Stimulated activated naive CD4-positive, alpha-beta T cell treated with Interleukin-2 at 50 U/mL for 16 hours (primary cell): ENCODE measurements around the gene HOXD11.

Experiments
- DNase-seq: peaks from one replicate; lab custom pipeline; 2025; lab: John Stamatoyannopoulos, UW

Gene HOXD11

DNA sequence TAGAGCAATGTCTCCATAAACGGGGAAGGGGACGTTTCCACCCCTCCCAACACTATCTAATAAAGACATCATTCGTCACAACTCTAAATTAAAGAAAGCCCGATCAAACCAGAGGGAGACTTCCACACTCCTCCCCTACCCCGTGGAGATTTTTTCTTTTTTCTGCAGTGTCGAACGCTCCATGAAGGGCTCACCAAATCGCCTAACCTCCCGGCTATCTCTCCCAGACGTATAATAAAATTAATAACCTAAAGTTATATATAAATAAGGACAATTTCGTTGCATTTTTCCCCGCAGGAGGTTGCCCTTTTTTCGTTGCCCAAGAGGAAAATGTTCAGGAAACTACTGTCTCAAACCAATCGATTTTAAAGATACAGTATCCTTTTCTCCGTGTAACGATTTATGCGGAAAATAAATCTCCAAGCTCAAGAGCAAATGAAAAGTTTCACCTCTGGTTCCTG lies 25.7 kb upstream of the HOXD11 start:
- no peak for DNase-seq

- no peak for DNase-seq
Measured at GRCh38 chr2:176081837-176082524, 25.1 kb upstream of the HOXD11 start.

- DNase-seq, result no peak
Measured at GRCh38 chr2:176082525-176082823, 24.6 kb upstream of the HOXD11 start.

GRCh38 chr2:176082824-176083751 lies 24.0 kb upstream of the HOXD11 start:
- DNase-seq, result no peak

GRCh38 chr2:176083796-176084261 lies 23.3 kb upstream of the HOXD11 start, which contains the start of gene EVX2:
Gene EVX2, minus strand, starts transcription at chr2:176083962. Its CDS starts 186 bp downstream, at chr2:176083776.
- DNase-seq, result no peak

DNA sequence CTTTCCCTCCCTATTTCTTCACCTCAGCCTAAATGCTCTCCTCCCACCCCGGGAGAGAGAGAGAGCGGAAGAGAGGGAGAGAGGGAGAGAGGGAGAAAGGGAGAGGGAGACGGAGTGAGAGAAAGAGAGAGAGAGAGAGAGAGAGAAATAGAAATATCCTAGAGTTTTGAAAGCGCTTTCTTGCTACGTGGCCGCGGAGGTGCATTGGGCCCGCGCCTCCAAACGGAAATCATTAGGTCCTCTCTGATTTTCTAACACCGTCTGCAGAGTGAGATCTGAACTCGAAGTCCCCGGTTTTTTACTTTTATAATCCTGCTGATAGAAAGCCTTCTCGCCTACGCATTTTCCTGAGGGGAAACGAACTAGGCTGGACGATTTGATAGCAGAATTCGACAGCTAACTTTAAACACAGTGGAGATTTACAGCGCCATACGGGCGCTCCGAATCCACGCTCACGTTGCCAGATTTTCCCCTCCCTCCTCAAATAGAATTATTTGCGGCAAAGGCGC lies 22.4 kb upstream of the HOXD11 start:
- DNase-seq, result no peak

GRCh38 chr2:176085120-176085788 lies 21.8 kb upstream of the HOXD11 start:
- DNase-seq, result no peak

GRCh38 chr2:176085861-176086771 lies 21.0 kb upstream of the HOXD11 start:
- no peak for DNase-seq

DNA sequence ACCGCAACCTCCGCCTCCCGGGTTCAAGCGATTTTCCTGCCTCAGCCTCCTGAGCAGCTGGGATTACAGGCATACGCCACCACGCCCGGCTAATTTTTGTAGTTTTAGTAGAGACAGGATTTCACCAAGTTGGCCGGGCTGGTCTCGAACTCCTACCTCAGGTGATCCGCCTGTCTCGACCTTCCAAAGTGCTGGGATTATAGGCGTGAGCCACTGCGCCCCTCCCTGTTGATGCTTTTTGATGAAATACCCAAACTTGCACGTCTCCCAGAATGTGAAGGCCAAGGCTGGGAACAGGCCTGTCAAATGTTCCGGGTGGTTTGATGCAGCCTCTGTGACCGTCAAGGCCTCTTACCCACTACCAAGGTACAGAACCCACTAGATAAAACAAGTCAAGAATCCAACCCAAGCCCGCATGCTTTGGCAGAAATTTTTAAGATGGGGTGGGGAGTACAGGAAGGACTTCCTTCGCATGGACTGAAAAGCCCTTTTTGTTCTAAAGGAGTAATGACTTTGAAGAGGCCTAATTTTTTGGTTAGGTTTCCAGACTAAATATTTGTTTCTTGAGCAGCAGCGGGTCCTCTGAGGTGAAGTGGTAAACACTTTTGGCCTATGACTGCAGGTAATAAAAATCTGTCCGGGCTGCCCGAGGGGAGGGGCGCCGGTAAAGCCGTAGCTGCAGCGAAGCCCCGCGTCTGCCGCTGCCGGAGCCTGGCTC lies 19.6 kb upstream of the HOXD11 start:
- DNase-seq, result no peak

GRCh38 chr2:176088048-176088936 lies 18.8 kb upstream of the HOXD11 start:
- DNase-seq, result no peak

GRCh38 chr2:176088937-176089842 lies 17.9 kb upstream of the HOXD11 start:
- no peak for DNase-seq

- DNase-seq, result no peak
Measured at GRCh38 chr2:176089843-176090395, 17.2 kb upstream of the HOXD11 start.

DNA sequence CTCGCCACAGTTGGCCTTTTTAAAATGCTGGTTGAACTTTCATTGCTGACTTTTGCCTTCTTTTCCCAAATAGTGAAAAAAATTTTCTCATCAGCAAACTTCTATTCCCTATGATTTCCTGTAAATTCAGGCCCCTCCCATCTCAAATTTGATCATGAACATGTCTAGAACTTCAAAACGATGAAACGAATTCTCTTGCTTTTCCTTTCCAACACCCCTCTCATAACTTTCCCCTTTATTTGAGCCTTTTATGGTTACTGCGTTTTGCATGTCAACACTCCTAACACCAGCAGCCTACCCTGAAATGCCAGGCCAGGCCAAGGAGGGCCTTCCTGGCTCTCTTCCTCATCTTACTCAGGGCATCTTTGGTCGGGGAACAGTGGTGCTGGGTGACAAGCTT lies 16.2 kb upstream of the HOXD11 start:
- no peak for DNase-seq

GRCh38 chr2:176091329-176092258 lies 15.5 kb upstream of the HOXD11 start:
- DNase-seq, result no peak

- no peak for DNase-seq
Measured at GRCh38 chr2:176092270-176093144, 14.6 kb upstream of the HOXD11 start, which contains the start of gene HOXD13. Gene HOXD13, plus strand, starts transcription at chr2:176092721. Its CDS starts 170 bp downstream, at chr2:176092891.
